Rectal smooth muscle tissue (tissue), 1 donor: ENCODE results near the gene ARHGEF2.

Experiments
- H3K27ac ChIP-seq: one replicate; pipeline ENCODE4 v1.7.0; 2013; ENCODE audit warnings: low read depth, low read length, inconsistent platforms
- H3K27me3 ChIP-seq: one replicate; pipeline ENCODE4 v1.7.0; 2013; ENCODE audit warnings: low read length; ENCODE audit not compliant: control insufficient read depth, insufficient read depth
- H3K36me3 ChIP-seq: one replicate; pipeline ENCODE4 v1.7.0; 2013; ENCODE audit warnings: low read length; ENCODE audit not compliant: control insufficient read depth, insufficient read depth
- H3K4me1 ChIP-seq: one replicate; pipeline ENCODE4 v1.7.0; 2013; ENCODE audit warnings: low read length; ENCODE audit not compliant: control insufficient read depth, insufficient read depth
- H3K4me3 ChIP-seq: one replicate; pipeline ENCODE4 v1.7.0; 2013; ENCODE audit warnings: low read length
- H3K9ac ChIP-seq: one replicate; pipeline ENCODE4 v1.7.0; 2013; ENCODE audit warnings: low read length

Gene ARHGEF2

GRCh38 chr1:155904261-155904660 lies 74.1 kb downstream of the ARHGEF2 start:
- no peaks in the 10 kb centered on the region for H3K27me3 ChIP-seq
- H3K36me3 ChIP-seq: peaks cover 33% of the 10 kb centered on the region
- no peak overlapping the region for H3K4me3 ChIP-seq
- no peaks in the 10 kb centered on the region for H3K4me1 ChIP-seq
- H3K27ac ChIP-seq: no peak overlapping the region
- no peak overlapping the region for H3K9ac ChIP-seq

DNA sequence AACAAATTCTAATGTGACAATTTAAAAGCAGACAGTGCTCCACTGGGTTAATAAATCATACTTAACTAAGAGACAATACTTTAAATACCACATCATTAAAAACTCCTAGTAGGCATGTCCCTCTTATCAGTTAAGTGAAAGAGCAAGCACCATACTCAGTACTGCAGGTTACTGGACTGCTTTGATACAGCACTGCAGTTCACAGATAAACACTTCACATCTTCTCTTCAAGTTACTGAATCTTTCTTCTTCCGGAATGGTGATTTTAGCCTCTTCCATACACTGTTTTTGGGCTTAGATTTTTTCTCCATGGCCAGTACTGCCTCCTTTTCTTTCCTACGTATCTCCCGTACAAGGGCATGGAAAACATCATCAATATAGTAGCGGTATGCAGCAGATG lies 78.2 kb downstream of the ARHGEF2 start:
- H3K4me3 ChIP-seq: no peak overlapping the region
- peaks cover 38% of the 10 kb centered on the region for H3K36me3 ChIP-seq
- no peak overlapping the region for H3K9ac ChIP-seq
- H3K27ac ChIP-seq: no peak overlapping the region
- no peaks in the 10 kb centered on the region for H3K27me3 ChIP-seq
- H3K4me1 ChIP-seq: no peaks in the 10 kb centered on the region

DNA sequence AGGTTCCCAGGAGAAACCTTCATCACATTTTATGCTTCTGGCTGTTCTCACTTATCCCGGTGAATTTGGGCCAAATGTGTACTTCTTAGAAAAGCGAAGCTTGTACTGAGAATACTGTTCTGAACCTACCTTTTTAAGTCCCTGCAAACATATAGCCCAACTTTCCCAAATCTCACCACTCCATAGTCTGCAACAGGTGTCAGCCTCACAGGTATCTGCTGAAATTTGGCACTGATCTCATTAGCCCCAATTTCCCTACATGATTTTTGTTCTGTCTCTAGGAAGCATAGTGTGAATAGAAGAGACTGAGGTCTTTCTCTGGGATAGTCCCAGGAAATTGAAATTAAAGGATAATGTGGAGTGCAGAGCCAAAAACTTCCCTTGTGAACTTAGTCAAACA lies 78.7 kb downstream of the ARHGEF2 start:
- H3K4me3 ChIP-seq: no peak overlapping the region
- H3K4me1 ChIP-seq: no peaks in the 10 kb centered on the region
- H3K27ac ChIP-seq: no peak overlapping the region
- H3K36me3 ChIP-seq: peaks cover 34% of the 10 kb centered on the region
- no peak overlapping the region for H3K9ac ChIP-seq
- H3K27me3 ChIP-seq: no peaks in the 10 kb centered on the region

DNA sequence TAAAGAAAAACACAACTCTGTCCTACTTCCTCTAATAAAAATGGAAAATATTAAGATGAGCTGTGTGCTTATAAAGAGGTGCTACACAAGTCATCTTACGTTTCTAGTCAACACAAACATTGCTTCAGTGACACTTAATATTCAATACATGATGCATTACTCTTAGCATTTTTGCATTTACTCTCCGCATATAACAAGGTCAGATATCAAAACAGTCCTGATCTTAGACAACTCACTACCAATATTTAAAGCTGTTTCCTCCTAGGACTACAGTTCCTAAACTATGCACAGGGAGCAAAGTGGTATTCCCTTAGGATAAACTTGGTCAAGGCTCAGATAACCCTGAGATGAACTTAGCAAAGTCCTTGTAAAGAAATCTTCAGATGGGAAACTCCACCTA lies 79.5 kb downstream of the ARHGEF2 start:
- H3K27ac ChIP-seq: no peak overlapping the region
- H3K36me3 ChIP-seq: peaks cover 26% of the 10 kb centered on the region

DNA sequence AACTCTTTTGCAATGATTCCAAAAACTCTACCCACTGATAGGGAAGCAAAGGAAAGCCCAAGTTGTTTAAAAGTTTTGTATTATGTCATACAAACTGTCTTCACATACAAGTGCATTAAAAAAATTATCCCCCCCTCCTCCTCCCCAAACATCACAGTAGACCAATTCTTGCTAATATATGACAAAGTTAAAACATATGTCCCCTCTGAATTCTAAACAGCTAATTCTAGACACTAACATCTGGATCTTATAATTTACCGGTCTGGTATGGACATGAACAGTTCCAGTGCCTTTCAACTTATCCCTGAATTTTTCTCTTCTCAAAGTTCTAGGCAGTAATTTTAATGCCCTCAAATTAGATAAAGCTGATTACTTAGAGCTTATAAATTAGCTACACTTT lies 80.6 kb downstream of the ARHGEF2 start:
- Histone ChIP-seq H3K36me3 (peaks cover 22% of the 10 kb centered on the region), H3K4me1 (peaks cover 2% of the 10 kb centered on the region), H3K4me3 (no peak overlapping the region), H3K27me3 (no peaks in the 10 kb centered on the region), H3K9ac (no peak overlapping the region), H3K27ac (no peak overlapping the region)

More for the DNA sequence above, 79.5 kb downstream of the ARHGEF2 start:
- Histone ChIP-seq H3K4me1 (no peaks in the 10 kb centered on the region), H3K27me3 (no peaks in the 10 kb centered on the region), H3K4me3 (no peak overlapping the region), H3K9ac (no peak overlapping the region)
